AG04450 (cell line): ENCODE data around the gene SPRED3. TPM values are rescaled to one million over a fixed set of nuclear protein-coding genes. Genes with fewer than 3 reads are reported as not detected.

Experiments used
- CTCF ChIA-PET: fragments of 300-600, 350-600 bp; formaldehyde crosslinking; extraction: SDS; loops from one replicate; lab custom pipeline; 2022; ENCODE audit warnings: antibody characterized with exemption, inconsistent platforms; lab: Charles Lee
- POLR2A ChIA-PET: fragments of 350-600 bp; formaldehyde crosslinking; extraction: SDS; loops from one replicate; lab custom pipeline; 2021; ENCODE audit warnings: antibody characterized with exemption, inconsistent platforms; lab: Yijun Ruan, JAX
- DNase-seq: peaks from one replicate; pipeline ENCODE4 v3.0.0-alpha.2; 2011; ENCODE audit warnings: low read depth, low spot score
- H3K27ac ChIP-seq: one replicate; pipeline ENCODE4 v1.5.1; 2012; ENCODE audit warnings: low read depth, low read length, control low read depth
- H3K27me3 ChIP-seq: one replicate; pipeline ENCODE4 v1.6.0; 2012; ENCODE audit warnings: low read length; ENCODE audit not compliant: control insufficient read depth, insufficient read depth
- H3K4me3 ChIP-seq: 2 replicates; pipeline ENCODE4 v1.5.1; 2011; ENCODE audit warnings: mild to moderate bottlenecking, low read depth, low read length, control low read depth
- H3K9me3 ChIP-seq: 2 replicates; pipeline ENCODE4 v1.5.1; 2012; ENCODE audit warnings: low read length; ENCODE audit not compliant: control insufficient read depth, insufficient read depth
- CTCF ChIP-seq: IDR thresholded peaks from 2 replicates; pipeline ENCODE4 v1.5.1; 2011; ENCODE audit warnings: low read depth, low read length, control low read depth, inconsistent platforms
- polyA plus RNA-seq: library from polyadenylated mRNA; depleted of rRNA; stranded (reverse); fragments of >200 nt; gene quantifications from 2 replicates; pipeline ENCODE4 v1.2.3, GENCODE V29; 2011

Gene SPRED3
- polyA plus RNA-seq, 1 experiment: 2.5 TPM

GRCh38 chr19:38389101-38389925 is 816 bp downstream of the SPRED3 start:
- TF ChIP-seq CTCF: no peak
- Histone ChIP-seq H3K4me3 (peak overlapping the region; percentile 93), H3K27me3 (no peaks in the 10 kb centered on the region), H3K27ac (peak overlapping the region; percentile 77), H3K9me3 (peaks cover 4% of the 10 kb centered on the region; the same call in 1 of the 2 replicates)
- POLR2A ChIA-PET: interaction anchor here (3.5 kb wide), 2 partner anchors 14 to 15 kb away, joined by 29 to 49 read pairs; partner anchors contain the start of genes FAM98C and PSMD8
- DNase-seq: peak; percentile 30
- CTCF ChIA-PET: interaction anchor here (0.6 to 2.7 kb wide), 6 partner anchors 10 to 1518 kb away, joined by 3 to 41 read pairs (median 5); partner anchors contain the start of genes CATSPERG and FAM98C

GRCh38 chr19:38389957-38390924 is 1.7 kb downstream of the SPRED3 start:
- DNase-seq: no peak
- Histone ChIP-seq H3K4me3 (peak overlapping the region; percentile 93), H3K27me3 (no peaks in the 10 kb centered on the region), H3K27ac (no peak overlapping the region), H3K9me3 (peaks cover 11% of the 10 kb centered on the region; the same call in 1 of the 2 replicates)
- ChIA-PET CTCF (interaction anchor here (0.5 to 2.7 kb wide), 7 partner anchors 10 to 1517 kb away, joined by 3 to 41 read pairs (median 4); partner anchors contain the start of genes CATSPERG and FAM98C), POLR2A (interaction anchor here (3.5 kb wide), 2 partner anchors 13 to 15 kb away, joined by 29 to 49 read pairs; partner anchors contain the start of genes FAM98C and PSMD8)
- TF ChIP-seq CTCF: no peak

GRCh38 chr19:38391911-38392464 is 3.5 kb downstream of the SPRED3 start:
- Histone ChIP-seq H3K27ac (no peak overlapping the region), H3K9me3 (peaks cover 7% of the 10 kb centered on the region; the same call in 1 of the 2 replicates), H3K27me3 (no peaks in the 10 kb centered on the region), H3K4me3 (no peak overlapping the region)
- no peak for TF ChIP-seq CTCF
- DNase-seq: no peak
- ChIA-PET CTCF (interaction anchor here (0.9 kb wide), 1 partner anchor 11 kb away, joined by 5 read pairs; the partner anchor contains the start of gene FAM98C), POLR2A (interaction anchor here (1.2 kb wide), 1 partner anchor 11 kb away, joined by 6 read pairs; the partner anchor contains the start of gene FAM98C)

- POLR2A ChIA-PET: interaction anchor here (1.2 kb wide), 1 partner anchor 10 kb away, joined by 6 read pairs; the partner anchor contains the start of gene FAM98C
- TF ChIP-seq CTCF: no peak
- CTCF ChIA-PET: interaction anchor here (0.7 to 1.6 kb wide), 3 partner anchors 10 to 72 kb away, joined by 4 to 18 read pairs (median 5); partner anchors contain the start of gene FAM98C
- no peak for DNase-seq
- Histone ChIP-seq H3K27ac (no peak overlapping the region), H3K27me3 (no peaks in the 10 kb centered on the region), H3K9me3 (peaks cover 7% of the 10 kb centered on the region; the same call in 1 of the 2 replicates), H3K4me3 (no peak overlapping the region)
Observed at GRCh38 chr19:38392707-38393308, 4.3 kb downstream of the SPRED3 start.
